Cardiac muscle cell (in vitro differentiated cells and primary cell): ENCODE measurements around the gene ANKRD52. TPM values are rescaled to one million over a fixed set of nuclear protein-coding genes. Genes with fewer than 3 reads are reported as not detected.
"Not testable (repeated sequence)": the region's sequence is repeated elsewhere in the genome, so short reads cannot be mapped to it uniquely, and the experiment has no call there.

Experiments
- DNase-seq, 2 donors: peaks; one replicate each; pipeline versions ENCODE4 v3.0.0 to v3.0.0-alpha.2; 2010 to 2017; ENCODE audit warnings: low read depth in 1 of 2, low spot score in 1 of 2
- H3K27ac ChIP-seq: fragments of 200-600 bp; sonication (generic); 2 replicates; pipeline ENCODE4 v1.5.1; 2016
- H3K27me3 ChIP-seq: fragments of 200-600 bp; sonication (generic); 2 replicates; pipeline ENCODE4 v1.6.0; 2016; ENCODE audit warnings: control low read depth
- H3K36me3 ChIP-seq: fragments of 200-600 bp; sonication (generic); 2 replicates; pipeline ENCODE4 v1.5.1; 2016; ENCODE audit warnings: control low read depth
- H3K4me1 ChIP-seq: fragments of 200-600 bp; sonication (generic); 2 replicates; pipeline ENCODE4 v1.8.1; 2017; ENCODE audit warnings: low read depth, mild to moderate bottlenecking, mixed run types
- H3K4me3 ChIP-seq: fragments of 200-600 bp; sonication (generic); 2 replicates; pipeline ENCODE4 v1.5.1; 2016; ENCODE audit warnings: mild to moderate bottlenecking
- H3K9me3 ChIP-seq: fragments of 200-600 bp; sonication (generic); 2 replicates; pipeline ENCODE4 v1.5.1; 2017; ENCODE audit warnings: low read depth, mild to moderate bottlenecking, control low read depth
- CTCF ChIP-seq: IDR thresholded peaks from 2 replicates; pipeline ENCODE4 v1.5.1; 2012; ENCODE audit warnings: low read depth, mild to moderate bottlenecking, low read length
- polyA plus RNA-seq: library from polyadenylated mRNA; unstranded; fragments of >200 nt; fragmentation: Nextera tagmentation; extraction: Ambion mirVana; gene quantifications from 2 replicates; pipeline ENCODE4 v1.2.1, GENCODE V29; 2016
- total RNA-seq: library from RNA; depleted of rRNA; stranded (reverse); fragments of >200 nt; gene quantifications from 2 replicates; pipeline ENCODE4 v1.2.3, GENCODE V29; 2016

Gene ANKRD52
- total and polyA plus RNA-seq, 2 experiments from 2014 or later: 18.0 to 34.9 TPM

GRCh38 chr12:56293795-56294194 is 35.6 kb upstream of the ANKRD52 start:
- TF ChIP-seq CTCF: no peak
- peaks cover 8% of the 10 kb centered on the region for H3K4me1 ChIP-seq
- DNase-seq: no peak
- peak overlapping the region; percentile 51 for H3K27ac ChIP-seq
- no peaks in the 10 kb centered on the region for H3K27me3 ChIP-seq
- H3K9me3 ChIP-seq: no peaks in the 10 kb centered on the region
- H3K4me3 ChIP-seq: no peak overlapping the region
- H3K36me3 ChIP-seq: peaks cover 16% of the 10 kb centered on the region

- H3K4me1 ChIP-seq: no peaks in the 10 kb centered on the region
- TF ChIP-seq CTCF: no peak
- peak overlapping the region; percentile 15 for H3K27ac ChIP-seq
- H3K9me3 ChIP-seq: no peaks in the 10 kb centered on the region
- H3K4me3 ChIP-seq: no peak overlapping the region
- H3K36me3 ChIP-seq: peaks cover 32% of the 10 kb centered on the region
- H3K27me3 ChIP-seq: no peaks in the 10 kb centered on the region
- DNase-seq: no peak
These were observed 30.7 kb upstream of the ANKRD52 start for GRCh38 chr12:56288705-56289387.

- H3K27me3 ChIP-seq: no peaks in the 10 kb centered on the region
- H3K4me1 ChIP-seq: no peaks in the 10 kb centered on the region
- H3K36me3 ChIP-seq: peaks cover 55% of the 10 kb centered on the region
- no peak overlapping the region for H3K4me3 ChIP-seq
- no peak for TF ChIP-seq CTCF
- DNase-seq: peak in 1 of 2 donors; percentile 9
- H3K9me3 ChIP-seq: no peaks in the 10 kb centered on the region
- peak overlapping the region; percentile 52 for H3K27ac ChIP-seq
These were observed 28.1 kb upstream of the ANKRD52 start for GRCh38 chr12:56286044-56286830.

- not testable (repeated sequence) for H3K4me3 ChIP-seq, H3K9me3 ChIP-seq, DNase-seq, H3K27me3 ChIP-seq, H3K4me1 ChIP-seq, H3K27ac ChIP-seq
- H3K36me3 ChIP-seq: peaks cover 67% of the 10 kb centered on the region
These were observed 26.1 kb upstream of the ANKRD52 start for GRCh38 chr12:56284263-56284662.

- no peak for TF ChIP-seq CTCF
- Histone ChIP-seq H3K9me3 (no peaks in the 10 kb centered on the region), H3K4me1 (no peaks in the 10 kb centered on the region), H3K36me3 (peaks cover 77% of the 10 kb centered on the region), H3K4me3 (no peak overlapping the region), H3K27me3 (no peaks in the 10 kb centered on the region), H3K27ac (no peak overlapping the region)
- no peak for DNase-seq
These were observed 24.4 kb upstream of the ANKRD52 start for GRCh38 chr12:56282579-56282978.

GRCh38 chr12:56282030-56282429 is 23.8 kb upstream of the ANKRD52 start:
- Histone ChIP-seq H3K27ac (no peak overlapping the region), H3K4me1 (no peaks in the 10 kb centered on the region), H3K27me3 (no peaks in the 10 kb centered on the region), H3K4me3 (no peak overlapping the region), H3K9me3 (no peaks in the 10 kb centered on the region), H3K36me3 (peaks cover 79% of the 10 kb centered on the region)
- DNase-seq: no peak
- no peak for TF ChIP-seq CTCF
